B cell (primary cell): ENCODE results near the gene LNX1. TPM values are rescaled to one million over a fixed set of nuclear protein-coding genes. Genes with fewer than 3 reads are reported as not detected.

Experiments
- ATAC-seq: fragments of 200-7000 bp; cut with Tn5 transposase; one replicate; pipeline ENCODE4 v1.10.0; 2021; ENCODE audit warnings: low read depth, mild to moderate bottlenecking, moderate number of reproducible peaks, moderate library complexity
- CTCF ChIA-PET: fragments of 350-600 bp; sonication (Branson Sonifier 250); formaldehyde crosslinking; loops from one replicate; lab custom pipeline; 2021; ENCODE audit warnings: antibody characterized with exemption, inconsistent platforms; lab: Charles Lee
- POLR2A ChIA-PET: fragments of 350-600 bp; sonication (Branson Sonifier 250); formaldehyde crosslinking; loops from one replicate; lab custom pipeline; 2021; ENCODE audit warnings: antibody characterized with exemption; lab: Charles Lee
- DNase-seq: peaks from one replicate; pipeline ENCODE4 v3.0.0; 2013
- H2AFZ ChIP-seq: 2 replicates; pipeline ENCODE4 v1.6.1; 2012; ENCODE audit warnings: mild to moderate bottlenecking, low read depth, low read length; ENCODE audit not compliant: insufficient read depth, poor library complexity, severe bottlenecking
- H3K27ac ChIP-seq, 2 donors: 1 replicate in 1 of 2; 2 replicates in 1 of 2; pipeline ENCODE4 v1.5.1; 2012 to 2013; ENCODE audit warnings: low read length in 2 of 2, mild to moderate bottlenecking in 2 of 2, moderate library complexity in 1 of 2
- H3K27me3 ChIP-seq, 4 experiments: fragments of 200-600 bp in 1 of 4; sonication (generic) in 1 of 4; replicated peaks in 1 of 4; 1 replicate in 2 of 4; 2 replicates in 2 of 4; pipeline versions ENCODE4 v1.6.1 to v1.7.0; 2013 to 2016; ENCODE audit warnings: low read length in 3 of 4, mild to moderate bottlenecking in 2 of 4, mixed read lengths in 1 of 4, moderate library complexity in 1 of 4; ENCODE audit not compliant: insufficient read depth in 4 of 4, control insufficient read depth in 3 of 4; ENCODE audit errors: control extremely low read depth in 1 of 4
- H3K36me3 ChIP-seq, 2 experiments: replicated peaks in 1 of 2; 1 replicate in 1 of 2; 2 replicates in 1 of 2; pipeline versions ENCODE4 v1.6.1 to v1.7.1; 2013; ENCODE audit warnings: low read length in 1 of 2; ENCODE audit not compliant: insufficient read depth in 2 of 2, control insufficient read depth in 1 of 2; ENCODE audit errors: control extremely low read depth in 1 of 2, extremely low read depth in 1 of 2
- H3K4me1 ChIP-seq, 2 donors: fragments of 200-600 bp in 1 of 2; sonication (generic) in 1 of 2; 1 replicate in 1 of 2; 2 replicates in 1 of 2; pipeline versions ENCODE4 v1.5.1 to v1.6.1; 2013 to 2017; ENCODE audit warnings: low read length in 2 of 2; ENCODE audit not compliant: control insufficient read depth in 2 of 2, insufficient read depth in 2 of 2
- H3K4me2 ChIP-seq: replicated peaks from 2 replicates; pipeline ENCODE3; 2012; ENCODE audit warnings: mild to moderate bottlenecking, low read depth, low read length; ENCODE audit not compliant: poor library complexity, severe bottlenecking
- H3K4me3 ChIP-seq, 5 experiments: fragments of 200-600 bp in 1 of 5; sonication (generic) in 1 of 5; 1 replicate in 3 of 5; 2 replicates in 2 of 5; pipeline versions ENCODE4 v1.5.1 to v1.7.0; 2011 to 2016; ENCODE audit warnings: low read length in 4 of 5, mild to moderate bottlenecking in 4 of 5, low read depth in 2 of 5, control low read depth in 1 of 5, moderate library complexity in 1 of 5; ENCODE audit not compliant: insufficient read depth in 1 of 5; ENCODE audit errors: control extremely low read depth in 1 of 5, extremely low read depth in 1 of 5
- H3K79me2 ChIP-seq: fragments of 200-600 bp; sonication (generic); one replicate; pipeline ENCODE4 v1.6.0; 2016; ENCODE audit warnings: low read length; ENCODE audit not compliant: control insufficient read depth, insufficient read depth
- H3K9ac ChIP-seq: fragments of 200-600 bp; sonication (generic); 2 replicates; pipeline ENCODE4 v1.6.1; 2017; ENCODE audit warnings: mild to moderate bottlenecking, low read length, moderate library complexity
- H3K9me3 ChIP-seq, 3 donors: one replicate each; pipeline versions ENCODE4 v1.6.1 to v1.7.1; 2013; ENCODE audit warnings: low read length in 2 of 3; ENCODE audit not compliant: control insufficient read depth in 2 of 3, insufficient read depth in 1 of 3; ENCODE audit errors: control extremely low read depth in 1 of 3
- H4K20me1 ChIP-seq: 2 replicates; pipeline ENCODE4 v1.6.0; 2012; ENCODE audit warnings: mild to moderate bottlenecking, low read length; ENCODE audit not compliant: insufficient read depth, control insufficient read depth, poor library complexity, severe bottlenecking
- H3K27ac Mint-ChIP-seq: one replicate; pipeline ENCODE4 v1.8.0; 2021; ENCODE audit warnings: mixed read lengths
- H3K27me3 Mint-ChIP-seq: one replicate; pipeline ENCODE4 v1.8.0; 2021; ENCODE audit warnings: mixed read lengths
- H3K4me1 Mint-ChIP-seq: one replicate; pipeline ENCODE4 v1.8.0; 2021; ENCODE audit warnings: mixed read lengths
- H3K4me3 Mint-ChIP-seq: one replicate; pipeline ENCODE4 v1.8.0; 2021; ENCODE audit warnings: mixed read lengths
- H3K9me3 Mint-ChIP-seq: one replicate; pipeline ENCODE4 v1.8.0; 2022; ENCODE audit warnings: mixed read lengths; ENCODE audit not compliant: insufficient read depth
- CTCF ChIP-seq: fragments of 200-600 bp; IDR thresholded peaks from one replicate; pipeline ENCODE4 v1.8.0; 2022; ENCODE audit warnings: antibody characterized with exemption, mild to moderate bottlenecking
- EZH2 ChIP-seq: IDR thresholded peaks from 2 replicates; pipeline ENCODE4 v1.6.1; 2012; ENCODE audit warnings: borderline replicate concordance, low read depth, mild to moderate bottlenecking, moderate library complexity, low read length; ENCODE audit not compliant: insufficient read depth, poor library complexity, severe bottlenecking
- WGBS: methylation state at CpG from one replicate; pipeline ENCODE4 v1.1.5; 2013; ENCODE audit warnings: missing lambda C conversion rate; ENCODE audit not compliant: insufficient coverage; 5-methylcytosine and 5-hydroxymethylcytosine counted together
- intact Hi-C: fragments of 100-400 bp; cut with micrococcal nuclease; formaldehyde crosslinking; loops from one replicate; pipeline ENCODE4 v1.10.0; 2022
- polyA plus RNA-seq: library from polyadenylated mRNA; depleted of rRNA; stranded (reverse); fragments of >200 nt; gene quantifications from 2 replicates; pipeline ENCODE4 v1.2.3, GENCODE V29; 2012
- total RNA-seq, 2 donors: library from RNA; stranded (reverse); fragments of 120-200 nt in 1 of 2; gene quantifications; 1 replicate in 1 of 2; 2 replicates in 1 of 2; pipeline versions ENCODE4 v1.2.3 to v1.2.4, GENCODE V29; 2013 to 2022

The LNX1 gene
- total and polyA plus RNA-seq, 2 donors (not counting 1 experiment from before 2014, with no cell fraction given) = not detected

GRCh38 chr4:53455766-53456165 is 135.5 kb downstream of the LNX1 start:
- DNase-seq (no peak), ATAC-seq (no peak)
- no peaks in the 10 kb centered on the region for H4K20me1 ChIP-seq
- H2AFZ ChIP-seq = no peak overlapping the region
- Mint-ChIP-seq H3K4me1 (no peaks in the 10 kb centered on the region), H3K27me3 (no peaks in the 10 kb centered on the region), H3K27ac (no peak overlapping the region), H3K4me3 (no peak overlapping the region), H3K9me3 (no peaks in the 10 kb centered on the region)
- no peak for TF ChIP-seq CTCF
- TF ChIP-seq EZH2 = no peak
- no peaks in the 10 kb centered on the region for H3K4me1 ChIP-seq
- H3K36me3 ChIP-seq = peaks cover 1 to 76% of the 10 kb centered on the region in 2 experiments
- ChIA-PET POLR2A (no interaction called here), CTCF (no interaction called here)
- no peak overlapping the region for H3K4me2 ChIP-seq
- H3K27me3 ChIP-seq = no peaks in the 10 kb centered on the region
- no peaks in the 10 kb centered on the region for H3K9me3 ChIP-seq
- H3K4me3 ChIP-seq = no peak overlapping the region
- no peak overlapping the region for H3K27ac ChIP-seq
- H3K9ac ChIP-seq = no peak overlapping the region
- intact Hi-C loops = no loop called here
- no peaks in the 10 kb centered on the region for H3K79me2 ChIP-seq
- whole genome bisulfite sequencing = 90% methylated on average over 2 of the region's 3 CpGs

GRCh38 chr4:53453385-53453784 is 137.9 kb downstream of the LNX1 start:
- no peak overlapping the region for H3K4me2 ChIP-seq
- no peak overlapping the region for H3K27ac ChIP-seq
- H3K9me3 ChIP-seq = no peaks in the 10 kb centered on the region
- H3K4me1 ChIP-seq = no peaks in the 10 kb centered on the region
- no peaks in the 10 kb centered on the region for H3K27me3 Mint-ChIP-seq
- no CpG with 5 or more reads among the region's 2 CpGs for WGBS
- no peaks in the 10 kb centered on the region for H4K20me1 ChIP-seq
- no peak for TF ChIP-seq CTCF
- no peak for TF ChIP-seq EZH2
- H3K79me2 ChIP-seq = no peaks in the 10 kb centered on the region
- H3K36me3 ChIP-seq = peaks cover 1 to 52% of the 10 kb centered on the region in 2 experiments
- ATAC-seq (no peak), DNase-seq (no peak)
- H3K4me1 Mint-ChIP-seq = no peaks in the 10 kb centered on the region
- ChIA-PET POLR2A (no interaction called here), CTCF (no interaction called here)
- intact Hi-C loops = no loop called here
- H3K9ac ChIP-seq = no peak overlapping the region
- H3K27me3 ChIP-seq = no peaks in the 10 kb centered on the region
- no peak overlapping the region for H2AFZ ChIP-seq
- no peak overlapping the region for H3K4me3 Mint-ChIP-seq
- H3K4me3 ChIP-seq = no peak overlapping the region
- H3K9me3 Mint-ChIP-seq = no peaks in the 10 kb centered on the region
- no peak overlapping the region for H3K27ac Mint-ChIP-seq
